Ishikawa (cell line): ENCODE measurements around the gene IGSF3.
A peak's percentile ranks its signal among the peaks of the same experiment; 100 is the strongest.

Experiments
- CEBPB ChIP-seq: IDR thresholded peaks from 2 replicates; pipeline ENCODE4 v1.6.1; 2012
- CREB1 ChIP-seq: IDR thresholded peaks from 2 replicates; pipeline ENCODE4 v1.6.1; 2012; ENCODE audit warnings: low read depth
- EGR1 ChIP-seq: IDR thresholded peaks from 2 replicates; pipeline ENCODE4 v1.6.1; 2012
- EP300 ChIP-seq: IDR thresholded peaks from 2 replicates; pipeline ENCODE4 v1.6.1; 2012; ENCODE audit warnings: borderline replicate concordance
- FOXM1 ChIP-seq: IDR thresholded peaks from 2 replicates; pipeline ENCODE4 v1.6.1; 2012; ENCODE audit warnings: low read depth, borderline replicate concordance
- MAX ChIP-seq: IDR thresholded peaks from 2 replicates; pipeline ENCODE4 v1.6.1; 2012
- NFIC ChIP-seq: IDR thresholded peaks from 2 replicates; pipeline ENCODE4 v1.6.1; 2012
- RAD21 ChIP-seq: IDR thresholded peaks from 2 replicates; pipeline ENCODE4 v1.6.1; 2012; ENCODE audit warnings: low read depth
- REST ChIP-seq: IDR thresholded peaks from 2 replicates; pipeline ENCODE4 v1.6.1; 2012; ENCODE audit warnings: low read depth, mild to moderate bottlenecking
- TAF1 ChIP-seq: IDR thresholded peaks from 2 replicates; pipeline ENCODE4 v1.6.1; 2012; ENCODE audit warnings: low read depth, mild to moderate bottlenecking
- TCF12 ChIP-seq: IDR thresholded peaks from 2 replicates; pipeline ENCODE4 v1.6.1; 2012; ENCODE audit warnings: low read depth
- TEAD4 ChIP-seq: IDR thresholded peaks from 2 replicates; pipeline ENCODE4 v1.6.1; 2012
- USF1 ChIP-seq: IDR thresholded peaks from 2 replicates; pipeline ENCODE4 v1.6.1; 2012
- YY1 ChIP-seq: IDR thresholded peaks from 2 replicates; pipeline ENCODE4 v1.6.1; 2012; ENCODE audit warnings: low read depth
- ZBTB7A ChIP-seq: IDR thresholded peaks from 2 replicates; pipeline ENCODE4 v1.6.1; 2012; ENCODE audit warnings: low read depth

The IGSF3 gene

DNA sequence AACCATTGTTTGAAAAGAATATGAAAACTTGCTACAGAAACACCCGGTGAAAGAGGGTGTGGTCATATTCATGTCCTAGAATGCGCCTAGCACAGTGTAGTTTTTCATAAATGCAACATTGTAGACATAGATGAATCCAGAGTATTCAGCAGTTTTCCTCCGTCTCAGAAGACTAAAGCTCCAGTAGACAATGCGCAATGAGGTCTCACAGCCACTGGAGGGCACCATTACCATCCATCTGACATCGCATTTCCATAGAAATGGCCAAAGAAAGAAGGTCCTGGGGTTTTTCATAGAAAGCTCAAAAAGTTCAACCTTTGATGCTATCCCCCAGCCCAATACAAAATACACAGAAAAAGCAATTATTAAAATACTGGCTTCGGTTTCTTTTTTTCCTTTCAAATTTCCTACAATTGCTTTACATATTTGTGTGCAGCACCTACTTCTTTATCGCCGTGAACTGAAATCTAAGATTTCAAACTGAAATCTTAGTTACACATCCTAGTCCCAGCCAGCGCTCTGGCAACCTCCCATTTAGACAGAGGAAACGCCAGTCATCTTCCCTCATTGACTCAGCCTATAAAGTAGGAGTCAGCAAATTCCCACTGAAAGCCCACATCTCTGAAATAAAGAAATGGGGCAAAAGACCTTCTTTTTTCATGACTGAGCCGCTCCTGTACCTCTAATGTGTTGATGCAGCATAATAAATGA, 92.8 kb downstream of the IGSF3 start:
- TF ChIP-seq YY1: no peak
- TF ChIP-seq ZBTB7A: no peak
- TF ChIP-seq RAD21: peak; percentile 87
- TF ChIP-seq TCF12: no peak
- no peak for TF ChIP-seq USF1

GRCh38 chr1:116573431-116574095, 94.0 kb downstream of the IGSF3 start:
- TF ChIP-seq USF1: no peak
- no peak for TF ChIP-seq EP300
- no peak for TF ChIP-seq TCF12

DNA sequence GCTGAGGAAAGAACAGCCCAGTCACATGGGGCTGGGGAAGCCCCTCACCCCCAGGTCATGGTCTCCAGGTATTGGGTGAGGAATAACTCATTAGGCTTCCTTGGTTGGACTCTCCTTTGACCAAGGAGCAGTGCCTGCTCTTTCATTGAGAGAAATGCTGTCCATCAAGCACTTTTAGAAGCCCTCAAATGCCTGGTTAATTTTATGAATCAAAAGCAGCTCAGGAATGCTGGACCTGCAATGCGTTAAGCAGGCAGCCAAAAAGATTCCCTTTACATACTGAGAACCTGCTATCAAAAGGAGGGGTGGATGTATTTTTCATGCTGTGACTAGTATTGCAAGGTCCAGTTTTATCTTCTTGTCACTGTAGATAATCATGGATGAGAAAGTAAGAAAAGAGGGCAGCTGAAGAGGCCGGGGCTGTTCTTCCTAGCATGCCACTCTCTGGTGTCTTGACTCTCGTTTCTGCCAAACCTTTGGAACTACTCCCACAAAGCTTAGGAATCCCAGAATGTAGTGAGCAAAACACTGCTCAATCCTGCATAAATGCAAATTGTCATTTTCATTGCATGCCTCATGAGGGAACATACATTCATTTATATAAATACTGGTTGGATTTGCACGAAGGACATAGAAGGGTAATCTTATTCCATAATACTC, 94.6 kb downstream of the IGSF3 start:
- TF ChIP-seq USF1 (no peak), TCF12 (no peak), FOXM1 (no peak)

DNA sequence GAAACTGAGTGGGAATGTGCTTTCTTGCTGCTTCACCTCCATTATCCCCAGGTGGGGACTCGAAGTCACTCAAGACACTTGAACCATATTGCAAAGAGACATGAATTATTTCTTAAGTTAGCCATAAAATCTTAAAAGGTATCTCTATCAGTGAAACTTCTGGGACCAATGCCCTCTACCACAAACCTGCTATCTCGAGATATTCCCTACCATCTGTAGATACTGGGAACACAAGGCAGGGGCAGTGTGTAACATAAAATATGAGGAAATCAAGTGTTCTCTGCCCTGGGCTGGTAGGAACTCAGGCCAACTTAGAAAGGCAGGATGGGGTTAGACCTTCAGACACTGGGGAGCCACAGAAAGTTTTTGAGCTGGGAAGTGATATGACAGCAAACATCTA, 95.4 kb downstream of the IGSF3 start:
- no peak for TF ChIP-seq TEAD4
- TF ChIP-seq EP300: no peak
- TF ChIP-seq MAX: no peak
- TF ChIP-seq NFIC: no peak
- no peak for TF ChIP-seq YY1
- TF ChIP-seq USF1: no peak
- no peak for TF ChIP-seq ZBTB7A
- TF ChIP-seq TAF1: no peak
- TF ChIP-seq FOXM1: no peak

- TF ChIP-seq YY1: no peak
- TF ChIP-seq REST: no peak
- TF ChIP-seq EP300: no peak
- no peak for TF ChIP-seq RAD21
- no peak for TF ChIP-seq FOXM1
- TF ChIP-seq MAX: no peak
- no peak for TF ChIP-seq TEAD4
- no peak for TF ChIP-seq CEBPB
These were observed 96.2 kb downstream of the IGSF3 start for GRCh38 chr1:116571215-116571919.

DNA sequence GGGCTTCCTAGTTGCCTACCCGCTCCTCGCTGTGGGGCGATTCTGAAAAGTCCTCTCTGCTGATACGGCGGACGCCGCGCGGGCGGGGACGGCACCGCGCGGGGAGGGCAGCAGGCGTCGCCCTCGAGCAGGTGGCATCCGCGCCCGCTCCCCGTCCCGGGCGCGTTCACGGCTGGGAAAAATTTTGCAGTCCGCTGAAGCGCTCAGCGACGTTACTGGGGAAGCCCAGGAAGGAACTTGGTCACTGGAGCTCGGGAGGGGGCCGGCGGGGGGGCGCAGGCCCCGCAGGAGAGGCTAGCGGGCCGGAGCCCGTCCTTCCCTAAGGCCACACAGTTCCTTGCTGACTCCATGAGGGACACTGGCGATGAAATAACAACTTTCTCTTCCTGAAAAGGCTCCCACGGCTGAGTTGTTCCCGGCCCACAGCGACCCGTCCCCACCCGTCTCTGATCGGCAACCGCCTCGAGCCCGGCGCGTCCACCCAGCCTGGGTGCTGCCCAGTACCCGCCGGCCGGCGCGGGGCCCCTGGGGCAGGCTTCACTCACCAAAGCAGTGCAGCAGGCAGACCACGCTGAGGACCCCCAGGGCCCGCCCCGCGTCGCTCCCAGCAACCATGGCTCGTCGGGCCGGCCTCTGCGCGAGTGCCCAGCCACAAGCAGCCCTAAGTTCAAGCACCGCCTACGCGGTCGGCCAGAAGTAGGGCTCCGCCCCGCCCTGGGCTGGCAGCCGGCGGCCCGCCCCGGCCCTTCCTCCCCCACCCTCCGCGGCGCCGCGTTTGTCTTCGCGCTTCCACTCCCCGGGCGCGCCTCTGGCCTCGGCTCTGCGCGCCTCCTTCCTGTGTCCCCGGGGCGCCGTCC, 96.9 kb downstream of the IGSF3 start, which contains the start of gene CD58:
Gene CD58 (minus strand): TSS at position 669 of the 857 bp plus-strand sequence. CDS start 54 bp downstream, at position 615.
- TF ChIP-seq REST (no peak), YY1 (no peak), TCF12 (peak; percentile 26; the same call in 1 of the 2 replicates), ZBTB7A (peak; percentile 83), TEAD4 (peak; percentile 43; the same call in 1 of the 2 replicates), EP300 (no peak), CEBPB (no peak), CREB1 (no peak), TAF1 (peak; percentile 27), USF1 (no peak), MAX (peak; percentile 93), RAD21 (no peak), FOXM1 (no peak), EGR1 (peak; percentile 70), NFIC (no peak)
